Prostate gland (tissue), 2 donors: Measurements from ENCODE around the gene TMEM200B.

Source experiments
- CTCF ChIP-seq, 4 experiments: fragments of 200-600 bp in 2 of 4; fragments of 450-650 bp in 2 of 4; sonication (generic) in 2 of 4; IDR thresholded peaks; 1 replicate in 3 of 4; 2 replicates in 1 of 4; pipeline ENCODE4 v1.5.1; 2016 to 2019; ENCODE audit warnings: antibody characterized with exemption in 4 of 4, mild to moderate bottlenecking in 2 of 4, moderate library complexity in 2 of 4
- POLR2A ChIP-seq: fragments of 450-650 bp; IDR thresholded peaks from one replicate; pipeline ENCODE4 v1.6.1; 2016; ENCODE audit warnings: antibody characterized with exemption, mild to moderate bottlenecking

GRCh38 chr1:29169976-29170375, 46.3 kb upstream of the TMEM200B start:
- TF ChIP-seq CTCF (IDR thresholded peaks at IDR 0.05) = no peak
- no peak for TF ChIP-seq POLR2A
